ENCODE results near the gene ABHD15.

Gene ABHD15

GRCh38 chr17:29582254-29582765 is 15.5 kb upstream of the ABHD15 start:
- DNase-seq (ENCODE audit: low read depth) = no peak

DNA sequence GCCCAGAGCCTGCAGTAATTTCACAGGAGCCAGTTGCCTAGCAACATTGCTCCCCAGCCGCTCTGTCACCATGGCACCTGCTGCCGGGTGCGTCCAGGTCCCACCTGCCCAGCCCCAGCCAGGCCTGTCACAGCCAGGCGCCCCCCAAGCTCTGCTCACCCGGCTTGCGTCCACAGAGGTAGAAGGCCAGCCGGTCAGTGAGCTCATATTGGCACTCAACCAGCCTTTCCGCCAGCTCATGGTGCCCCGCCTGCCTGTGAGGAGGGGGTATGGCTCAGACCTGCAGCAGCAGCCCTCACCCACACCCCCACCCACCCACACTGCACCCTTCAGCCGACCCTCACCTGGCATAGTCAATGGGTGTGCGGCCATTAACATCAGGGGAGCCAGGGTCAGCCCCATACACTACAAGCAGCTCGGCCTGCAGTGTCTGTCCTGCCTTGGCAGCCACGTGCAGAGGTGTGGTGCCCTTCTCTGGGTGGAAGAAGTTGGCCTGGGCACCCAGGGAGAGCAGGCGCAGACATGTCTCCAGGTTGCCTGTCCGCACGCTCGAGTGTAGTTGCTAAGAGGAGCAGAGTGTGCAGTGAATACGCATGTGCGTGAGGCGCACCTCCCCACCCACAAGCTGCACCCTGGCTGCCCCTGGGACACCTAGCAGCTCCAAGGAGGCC is 14.9 kb upstream of the ABHD15 start:
- DNase-seq (ENCODE audit: low read depth) = no peak

GRCh38 chr17:29579866-29580771 is 13.3 kb upstream of the ABHD15 start:
- DNase-seq (ENCODE audit: low read depth) = peak; percentile 87

- no peak for DNase-seq (ENCODE audit: low read depth)
These were observed 12.0 kb upstream of the ABHD15 start for GRCh38 chr17:29578626-29579485.

GRCh38 chr17:29577385-29578211 is 10.8 kb upstream of the ABHD15 start:
- DNase-seq (ENCODE audit: low read depth) = no peak

- no peak for DNase-seq (ENCODE audit: low read depth)
These were observed 10.1 kb upstream of the ABHD15 start for GRCh38 chr17:29577001-29577370.

GRCh38 chr17:29576214-29577000 is 9.6 kb upstream of the ABHD15 start:
- DNase-seq (ENCODE audit: low read depth) = no peak

DNA sequence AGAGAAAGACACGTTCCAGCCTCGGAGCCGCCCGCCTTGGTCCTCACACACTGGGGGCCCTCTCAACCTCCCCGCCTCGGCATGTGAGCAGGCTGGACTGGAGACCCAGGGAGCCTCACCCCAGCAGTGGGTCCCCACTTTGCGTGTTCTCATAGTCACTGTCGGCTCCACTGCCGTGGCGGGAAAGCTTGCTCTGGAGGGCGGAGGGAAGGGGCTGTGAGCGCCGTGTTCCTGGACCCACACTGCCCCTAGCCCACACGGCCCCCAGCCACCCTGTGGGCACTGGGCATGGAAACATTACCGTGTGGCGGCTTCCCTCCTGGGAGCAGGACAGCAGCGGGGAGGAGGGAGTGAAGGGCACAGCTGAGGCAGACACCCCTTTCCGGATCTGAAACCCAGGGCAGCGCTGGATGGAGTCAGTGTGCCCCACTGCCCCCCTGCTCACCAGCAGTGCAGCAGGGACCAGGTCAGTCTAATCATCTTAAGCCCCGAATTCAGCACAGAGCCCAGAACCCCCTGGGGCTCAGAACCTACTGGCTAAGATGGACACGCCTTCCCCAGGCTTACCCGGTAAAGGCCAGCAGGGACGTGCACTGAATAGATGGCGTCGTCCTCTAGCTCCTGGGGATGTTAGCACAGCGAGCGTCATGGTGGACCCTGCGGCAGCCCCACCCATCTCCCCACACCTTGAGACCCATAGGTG is 8.8 kb upstream of the ABHD15 start:
- DNase-seq (ENCODE audit: low read depth) = no peak

GRCh38 chr17:29574732-29575510 is 8.1 kb upstream of the ABHD15 start:
- no peak for DNase-seq (ENCODE audit: low read depth)

- DNase-seq (ENCODE audit: low read depth) = no peak
These were observed 7.3 kb upstream of the ABHD15 start for GRCh38 chr17:29573871-29574731.

DNA sequence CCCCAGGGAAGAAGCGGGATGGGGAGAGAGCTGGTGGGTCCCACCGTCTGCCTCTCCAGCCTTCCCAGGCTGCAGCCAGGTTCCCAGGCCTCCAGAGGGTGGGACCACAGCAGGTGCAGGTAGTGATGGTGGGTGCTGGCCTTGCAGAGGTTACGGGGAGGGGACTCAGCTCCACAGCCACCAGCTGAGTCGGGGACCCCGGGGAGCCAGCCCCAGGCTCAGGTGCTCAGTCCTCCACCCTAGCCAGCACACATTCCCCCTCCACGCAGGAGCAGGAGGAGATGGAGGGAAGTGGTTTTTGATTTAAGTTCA is 6.7 kb upstream of the ABHD15 start:
- no peak for DNase-seq (ENCODE audit: low read depth)

- DNase-seq (ENCODE audit: low read depth) = no peak
These were observed 6.1 kb upstream of the ABHD15 start for GRCh38 chr17:29572691-29573557.

GRCh38 chr17:29571883-29572681 is 5.2 kb upstream of the ABHD15 start:
- DNase-seq (ENCODE audit: low read depth) = no peak

- DNase-seq (ENCODE audit: low read depth) = no peak
These were observed 4.6 kb upstream of the ABHD15 start for GRCh38 chr17:29571486-29571882.

GRCh38 chr17:29570521-29570920 is 3.7 kb upstream of the ABHD15 start:
- DNase-seq (ENCODE audit: low read depth) = no peak

DNA sequence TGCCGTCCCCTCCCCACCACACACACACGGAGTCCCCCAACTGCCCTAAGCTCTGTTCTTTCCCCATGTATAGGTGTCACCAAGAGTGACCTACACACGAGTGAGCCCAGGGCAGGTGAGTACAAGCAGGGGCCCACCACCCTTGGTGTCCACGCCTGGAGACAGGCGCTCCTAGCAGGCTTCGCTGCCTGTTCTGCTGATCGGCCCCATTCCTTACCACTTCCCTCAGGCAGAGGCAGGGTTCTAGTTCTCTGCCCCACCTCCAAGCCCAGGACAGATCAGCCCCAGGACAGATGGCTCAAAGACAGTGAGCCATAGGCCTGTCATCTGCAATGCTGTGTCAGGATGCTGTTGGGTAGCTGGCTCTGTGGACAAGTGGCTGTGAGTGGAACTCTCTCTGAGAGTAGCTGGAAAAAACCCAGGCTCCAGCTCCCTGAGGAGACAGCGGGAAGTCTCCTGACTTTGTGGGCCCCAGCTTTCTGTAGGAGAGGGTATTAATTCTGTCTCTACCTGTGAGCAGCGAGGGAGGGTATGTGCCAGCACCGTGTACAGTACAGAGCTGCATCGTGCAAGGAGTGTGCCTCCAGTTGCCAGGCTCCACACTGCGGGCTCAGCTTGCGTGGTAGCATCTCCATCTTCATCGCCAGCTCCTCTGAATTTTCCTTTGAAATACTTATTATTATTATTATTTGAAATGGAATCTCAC is 2.6 kb upstream of the ABHD15 start:
- no peak for DNase-seq (ENCODE audit: low read depth)

All from stimulated activated CD4-positive, alpha-beta T cell treated with anti-CD3 and anti-CD28 coated beads, Interleukin-2, amount 100 ng/mL, for 4 hours (primary cell).